Adrenal gland (tissue), 12 donors: Measurements from ENCODE around the gene C15orf39. TPM values are rescaled to one million over a fixed set of nuclear protein-coding genes. Genes with fewer than 3 reads are reported as not detected.
A peak's percentile ranks its signal among the peaks of the same experiment; 100 is the strongest.

Experiments used
- DNase-seq, 7 donors: peaks; one replicate each; pipeline ENCODE4 v3.0.0-alpha.2; 2019 to 2020
- H3K27ac ChIP-seq, 5 donors: fragments of 200-600 bp; sonication (generic) in 4 of 5; 1 replicate in 3 of 5; 2 replicates in 2 of 5; pipeline versions ENCODE4 v1.5.1 to v1.8.0; 2016 to 2020; ENCODE audit warnings: mild to moderate bottlenecking in 1 of 5
- H3K27me3 ChIP-seq: fragments of 200-600 bp; 2 replicates; pipeline ENCODE4 v1.8.0; 2021
- H3K36me3 ChIP-seq, 2 donors: fragments of 200-600 bp; replicated peaks in 1 of 2; 1 replicate in 1 of 2; 2 replicates in 1 of 2; pipeline versions ENCODE4 v1.5.1 to v1.8.0; 2018 to 2022
- H3K4me1 ChIP-seq, 2 donors: fragments of 200-600 bp; replicated peaks in 1 of 2; 1 replicate in 1 of 2; 2 replicates in 1 of 2; pipeline versions ENCODE4 v1.5.1 to v1.8.0; 2018 to 2021
- H3K4me3 ChIP-seq, 4 donors: fragments of 200-600 bp; sonication (generic) in 3 of 4; one replicate each; pipeline ENCODE4 v1.5.1; 2016 to 2018
- H3K9me3 ChIP-seq, 3 donors: fragments of 200-600 bp; sonication (generic) in 1 of 3; replicated peaks in 1 of 3; 1 replicate in 2 of 3; 2 replicates in 1 of 3; pipeline versions ENCODE4 v1.5.1 to v1.8.0; 2016 to 2021
- CTCF ChIP-seq, 6 experiments: fragments of 450-650 bp in 4 of 6; fragments of 200-600 bp in 2 of 6; sonication (generic) in 1 of 6; IDR thresholded peaks; 1 replicate in 5 of 6; 2 replicates in 1 of 6; pipeline versions ENCODE4 v1.5.1 to v1.8.0; 2016 to 2021; ENCODE audit warnings: antibody characterized with exemption in 6 of 6, mild to moderate bottlenecking in 2 of 6, moderate library complexity in 1 of 6
- POLR2A ChIP-seq, 2 donors: fragments of 450-650 bp; IDR thresholded peaks; one replicate each; pipeline ENCODE4 v1.6.1; 2017; ENCODE audit warnings: antibody characterized with exemption in 2 of 2, mild to moderate bottlenecking in 2 of 2, moderate library complexity in 1 of 2
- WGBS, 4 donors: extraction: QIAGEN DNeasy Blood & Tissue Kit in 2 of 4; methylation state at CpG; one replicate each; pipeline versions ENCODE4 v1.1.5 to v1.1.7; 2013 to 2017; 5-methylcytosine and 5-hydroxymethylcytosine counted together
- intact Hi-C, 2 donors: fragments of 100-400 bp; cut with DNase I; formaldehyde crosslinking; loops; one replicate each; pipeline versions ENCODE4 v1.14.1 to v1.15.0; 2022 to 2023
- polyA plus RNA-seq, 3 donors: library from polyadenylated mRNA; stranded (reverse); fragments of 200-250 nt in 2 of 3; fragments of 350-450 nt in 1 of 3; fragmentation: Illumina TruSeq in 1 of 3; extraction: RNeasy Lipid Tissue Mini Kit (QIAGEN cat#74804) in 1 of 3; gene quantifications; one replicate each; pipeline ENCODE4 v1.2.3, GENCODE V29; 2013 to 2014
- total RNA-seq, 9 donors: library from RNA; depleted of rRNA in 4 of 9; stranded (reverse); fragments of >200 nt in 4 of 9; fragments of 120-200 nt in 1 of 9; fragmentation: NEBNext Ultra II Directional in 1 of 9; extraction: Animal tissue kit (Norgen Biotek cat#: 25700) in 1 of 9; gene quantifications; one replicate each; pipeline versions ENCODE4 v1.1.0 to v1.2.4, GENCODE V29; 2013 to 2023
- donor health status: healthy with polysubstance abuse.
- donor health status: Bipolar disorder and iron deficiency.
- donor health status: DM: yes; HTN: yes; CAD: no.
- donor health status: DM: no; HTN: no; CAD: no.
- donor health status: DM: no; HTN: no; CAD: no.
- donor health status: DM: yes; HTN: yes; CAD: no.

Gene C15orf39
- total and polyA plus RNA-seq, 12 donors = 5.6 to 50.6 (median 29.8) TPM

- H3K27me3 ChIP-seq = no peaks in the 10 kb centered on the region
- H3K4me3 ChIP-seq = no peak overlapping the region
- no peaks in the 10 kb centered on the region for H3K4me1 ChIP-seq
- DNase-seq = no peak
- H3K27ac ChIP-seq = no peak overlapping the region
- 78 to 81% (median 80%) methylated on average over 1 of the region's 1 CpG for WGBS, 4 donors
- TF ChIP-seq CTCF (IDR thresholded peaks at IDR 0.05) (no peak), POLR2A (IDR thresholded peaks at IDR 0.05) (no peak)
- no peaks in the 10 kb centered on the region for H3K9me3 ChIP-seq
- intact Hi-C loops = no loop called here
- no peaks in the 10 kb centered on the region for H3K36me3 ChIP-seq
Observed at GRCh38 chr15:75159244-75159643, 42.4 kb upstream of the C15orf39 start.

GRCh38 chr15:75161106-75161916 is 40.4 kb upstream of the C15orf39 start:
- no peak overlapping the region for H3K27ac ChIP-seq
- intact Hi-C loops = no loop called here
- no peaks in the 10 kb centered on the region for H3K36me3 ChIP-seq
- no peak overlapping the region for H3K4me3 ChIP-seq
- TF ChIP-seq POLR2A (IDR thresholded peaks at IDR 0.05) (no peak), CTCF (IDR thresholded peaks at IDR 0.05) (no peak)
- 65 to 75% (median 70%) methylated on average over 5 of the region's 5 CpGs for whole genome bisulfite sequencing, 4 donors
- DNase-seq = peak in 1 of 7 donors; percentile 44
- no peaks in the 10 kb centered on the region for H3K4me1 ChIP-seq
- no peaks in the 10 kb centered on the region for H3K9me3 ChIP-seq
- no peaks in the 10 kb centered on the region for H3K27me3 ChIP-seq

- 58 to 69% (median 63%) methylated on average over 4 of the region's 4 CpGs for WGBS, 4 donors
- intact Hi-C loops = no loop called here
- H3K4me1 ChIP-seq = no peaks in the 10 kb centered on the region
- no peaks in the 10 kb centered on the region for H3K9me3 ChIP-seq
- H3K27me3 ChIP-seq = no peaks in the 10 kb centered on the region
- H3K27ac ChIP-seq = no peak overlapping the region
- TF ChIP-seq CTCF (IDR thresholded peaks at IDR 0.05) (no peak), POLR2A (IDR thresholded peaks at IDR 0.05) (no peak)
- DNase-seq = peak in 6 of 7 donors; percentile 43 to 80 (median 57)
- no peaks in the 10 kb centered on the region for H3K36me3 ChIP-seq
- H3K4me3 ChIP-seq = no peak overlapping the region
Observed at GRCh38 chr15:75161917-75162414, 39.7 kb upstream of the C15orf39 start.

GRCh38 chr15:75163150-75163564 is 38.5 kb upstream of the C15orf39 start:
- no peak for TF ChIP-seq POLR2A (IDR thresholded peaks at IDR 0.05)
- no peak for TF ChIP-seq CTCF (IDR thresholded peaks at IDR 0.05)
- intact Hi-C loops = no loop called here
- 92 to 98% (median 97%) methylated on average over 2 to 3 of the region's 3 CpGs for WGBS, 4 donors
- H3K9me3 ChIP-seq = no peaks in the 10 kb centered on the region
- H3K4me1 ChIP-seq = no peaks in the 10 kb centered on the region
- H3K4me3 ChIP-seq = no peak overlapping the region
- no peak overlapping the region for H3K27ac ChIP-seq
- no peak for DNase-seq
- no peaks in the 10 kb centered on the region for H3K27me3 ChIP-seq
- H3K36me3 ChIP-seq = no peaks in the 10 kb centered on the region
